ENCODE results near the gene MAFG. TPM values are rescaled to one million over a fixed set of nuclear protein-coding genes. Genes with fewer than 3 reads are reported as not detected.

The MAFG gene
- total and polyA plus RNA-seq, 9 of the 15 experiments (the other 6 are each of a cell fraction or from before 2014, with no cell fraction given) = 1.1 to 58.1 (median 24.9) TPM

DNA sequence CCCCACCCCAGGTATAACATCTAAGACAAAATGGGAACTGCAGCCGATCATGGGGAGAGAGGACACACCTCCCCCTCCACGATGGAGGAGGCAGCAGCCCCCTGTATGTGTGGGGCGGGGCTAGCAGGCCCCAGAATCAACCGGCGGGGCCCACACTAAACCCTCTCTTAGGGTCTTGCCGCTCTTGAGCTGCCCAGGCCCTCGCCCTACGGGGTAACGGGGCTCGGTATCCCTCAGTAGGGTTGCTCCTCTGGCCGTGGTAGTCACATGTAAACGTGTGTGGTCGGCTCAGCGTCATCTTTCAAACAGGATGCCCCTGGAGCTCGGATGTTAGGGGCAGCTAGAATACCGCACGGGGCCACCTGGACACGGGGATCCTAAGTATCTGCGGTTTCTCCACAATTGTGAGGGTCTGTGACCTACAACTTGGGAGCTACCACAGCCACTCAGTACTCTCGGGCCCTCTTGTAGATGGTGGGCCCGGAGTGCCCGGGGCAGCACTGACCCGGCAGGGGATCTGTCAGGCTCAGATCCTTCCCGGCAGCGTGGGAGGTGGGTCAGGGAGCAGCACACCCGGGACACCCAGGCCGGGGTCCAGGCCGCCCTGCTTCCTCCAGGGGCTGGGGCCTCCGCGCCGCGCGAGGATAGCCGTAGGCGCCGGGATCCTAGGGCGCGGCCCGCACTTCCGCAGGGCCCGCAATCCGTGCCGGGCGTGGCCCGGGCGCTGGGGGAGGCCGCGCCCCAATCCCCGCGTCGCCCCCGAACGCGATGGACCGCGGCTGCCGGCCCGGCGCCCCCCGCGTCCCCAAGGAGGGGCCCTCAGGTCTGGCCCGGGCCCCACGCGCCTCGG, 57.2 kb downstream of the MAFG start (continued):
- TF ChIP-seq, protein P1, sequence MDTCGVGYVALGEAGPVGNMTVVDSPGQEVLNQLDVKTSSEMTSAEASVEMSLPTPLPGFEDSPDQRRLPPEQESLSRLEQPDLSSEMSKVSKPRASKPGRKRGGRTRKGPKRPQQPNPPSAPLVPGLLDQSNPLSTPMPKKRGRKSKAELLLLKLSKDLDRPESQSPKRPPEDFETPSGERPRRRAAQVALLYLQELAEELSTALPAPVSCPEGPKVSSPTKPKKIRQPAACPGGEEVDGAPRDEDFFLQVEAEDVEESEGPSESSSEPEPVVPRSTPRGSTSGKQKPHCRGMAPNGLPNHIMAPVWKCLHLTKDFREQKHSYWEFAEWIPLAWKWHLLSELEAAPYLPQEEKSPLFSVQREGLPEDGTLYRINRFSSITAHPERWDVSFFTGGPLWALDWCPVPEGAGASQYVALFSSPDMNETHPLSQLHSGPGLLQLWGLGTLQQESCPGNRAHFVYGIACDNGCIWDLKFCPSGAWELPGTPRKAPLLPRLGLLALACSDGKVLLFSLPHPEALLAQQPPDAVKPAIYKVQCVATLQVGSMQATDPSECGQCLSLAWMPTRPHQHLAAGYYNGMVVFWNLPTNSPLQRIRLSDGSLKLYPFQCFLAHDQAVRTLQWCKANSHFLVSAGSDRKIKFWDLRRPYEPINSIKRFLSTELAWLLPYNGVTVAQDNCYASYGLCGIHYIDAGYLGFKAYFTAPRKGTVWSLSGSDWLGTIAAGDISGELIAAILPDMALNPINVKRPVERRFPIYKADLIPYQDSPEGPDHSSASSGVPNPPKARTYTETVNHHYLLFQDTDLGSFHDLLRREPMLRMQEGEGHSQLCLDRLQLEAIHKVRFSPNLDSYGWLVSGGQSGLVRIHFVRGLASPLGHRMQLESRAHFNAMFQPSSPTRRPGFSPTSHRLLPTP (IDR thresholded peaks at IDR 0.05; ENCODE audit: borderline replicate concordance, extremely low read depth, insufficient read length) = no peak
- no peak for TF ChIP-seq FOSL1 (tag; conservative IDR thresholded peaks at IDR 0.05)
- no peak for TF ChIP-seq BHLHE40 (IDR thresholded peaks at IDR 0.05; ENCODE audit: low read length)
- TF ChIP-seq U2AF1 (optimal IDR thresholded peaks at IDR 0.05; ENCODE audit: low read depth, low read length) = peak; percentile 7
